ELR (cell line): ENCODE measurements around the gene ZNF609.

Experiments
- DNase-seq: peaks from one replicate; pipeline ENCODE4 v3.0.0-alpha.2; 2015; ENCODE audit warnings: low read depth

ZNF609 gene

GRCh38 chr15:64656508-64656907 lies 196.1 kb downstream of the ZNF609 start:
- no peak for DNase-seq

GRCh38 chr15:64665179-64665578 lies 204.8 kb downstream of the ZNF609 start:
- no peak for DNase-seq

- DNase-seq: peak; percentile 53
Measured at GRCh38 chr15:64667736-64668161, 207.4 kb downstream of the ZNF609 start.

DNA sequence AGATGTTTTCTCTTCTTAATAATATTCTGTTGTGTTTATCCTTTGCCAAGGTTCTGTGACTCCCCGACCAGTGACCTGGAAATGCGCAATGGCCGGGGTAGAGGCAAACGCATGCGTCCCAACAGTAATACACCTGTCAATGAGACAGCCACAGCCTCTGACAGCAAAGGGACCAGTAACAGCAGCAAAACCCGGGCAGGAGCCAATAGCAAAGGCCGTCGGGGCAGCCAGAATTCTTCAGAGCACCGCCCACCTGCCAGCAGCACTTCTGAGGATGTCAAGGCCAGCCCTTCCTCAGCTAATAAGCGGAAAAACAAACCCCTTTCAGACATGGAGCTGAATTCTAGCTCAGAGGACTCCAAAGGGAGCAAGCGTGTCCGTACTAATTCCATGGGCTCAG lies 213.5 kb downstream of the ZNF609 start:
- DNase-seq: no peak

DNA sequence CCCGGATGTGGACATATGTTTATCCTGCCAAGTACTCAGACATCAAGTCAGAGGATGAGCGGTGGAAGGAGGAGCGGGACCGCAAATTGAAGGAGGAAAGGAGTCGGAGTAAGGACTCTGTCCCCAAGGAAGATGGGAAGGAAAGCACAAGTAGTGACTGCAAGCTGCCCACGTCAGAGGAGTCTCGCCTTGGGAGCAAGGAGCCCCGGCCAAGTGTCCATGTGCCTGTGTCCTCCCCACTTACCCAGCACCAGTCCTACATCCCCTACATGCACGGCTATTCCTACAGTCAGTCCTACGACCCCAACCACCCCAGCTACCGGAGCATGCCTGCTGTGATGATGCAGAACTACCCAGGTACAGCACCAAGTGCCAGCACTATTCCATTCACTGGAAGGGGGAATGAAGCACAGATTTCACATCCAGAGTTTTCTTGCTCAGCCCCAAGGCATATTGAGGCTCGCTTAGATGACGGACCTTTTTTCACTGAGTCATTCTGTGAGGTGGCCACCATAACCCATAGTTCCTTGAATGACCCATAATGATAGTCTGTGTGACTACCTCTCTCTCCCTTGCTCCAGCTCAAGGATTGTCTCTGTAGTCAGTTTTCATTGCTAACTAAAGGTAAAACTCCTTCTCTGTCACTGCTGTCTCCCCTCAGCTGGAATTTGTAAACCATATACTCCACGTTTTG lies 217.9 kb downstream of the ZNF609 start:
- peak; percentile 70 for DNase-seq

DNA sequence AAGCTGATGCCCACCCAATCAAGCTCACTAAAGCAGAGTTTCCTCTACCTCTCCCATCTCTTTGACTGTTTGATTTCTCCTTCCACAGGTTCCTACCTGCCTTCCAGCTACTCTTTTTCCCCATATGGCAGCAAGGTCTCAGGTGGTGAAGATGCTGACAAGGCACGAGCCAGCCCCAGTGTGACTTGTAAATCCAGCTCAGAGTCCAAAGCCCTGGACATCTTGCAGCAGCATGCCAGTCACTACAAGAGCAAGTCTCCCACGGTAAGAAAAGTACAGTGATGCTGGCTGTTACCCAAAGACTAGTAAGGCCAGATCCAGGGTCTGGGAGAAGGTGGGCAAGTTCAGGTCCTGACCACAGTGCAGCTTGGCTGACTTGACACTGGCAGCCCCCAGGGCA lies 219.7 kb downstream of the ZNF609 start:
- DNase-seq: no peak

GRCh38 chr15:64681424-64682024 lies 221.1 kb downstream of the ZNF609 start:
- peak; percentile 70 for DNase-seq

GRCh38 chr15:64682255-64682654 lies 221.9 kb downstream of the ZNF609 start:
- DNase-seq: no peak

DNA sequence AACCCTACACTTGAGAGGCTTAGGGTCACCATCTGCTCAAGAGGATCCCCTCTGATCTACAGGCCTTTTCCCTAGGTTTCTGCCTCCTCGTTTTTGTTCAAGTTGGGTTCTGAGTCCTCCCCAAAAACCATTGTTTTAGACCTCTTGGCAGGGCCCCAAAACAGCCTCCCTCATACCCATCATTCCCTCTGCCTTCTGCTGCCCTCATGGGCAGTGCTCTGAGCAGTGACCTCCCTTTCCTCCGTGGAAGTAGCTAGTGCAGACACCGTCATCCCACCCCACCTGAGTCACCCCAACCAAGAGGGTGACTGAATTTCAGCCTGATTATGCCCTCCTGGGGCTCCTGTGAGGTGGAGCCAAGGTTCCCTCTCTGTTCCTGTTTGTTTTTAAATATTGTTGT lies 223.0 kb downstream of the ZNF609 start:
- DNase-seq: no peak

- DNase-seq: no peak
Measured at GRCh38 chr15:64685230-64685888, 225.0 kb downstream of the ZNF609 start.

DNA sequence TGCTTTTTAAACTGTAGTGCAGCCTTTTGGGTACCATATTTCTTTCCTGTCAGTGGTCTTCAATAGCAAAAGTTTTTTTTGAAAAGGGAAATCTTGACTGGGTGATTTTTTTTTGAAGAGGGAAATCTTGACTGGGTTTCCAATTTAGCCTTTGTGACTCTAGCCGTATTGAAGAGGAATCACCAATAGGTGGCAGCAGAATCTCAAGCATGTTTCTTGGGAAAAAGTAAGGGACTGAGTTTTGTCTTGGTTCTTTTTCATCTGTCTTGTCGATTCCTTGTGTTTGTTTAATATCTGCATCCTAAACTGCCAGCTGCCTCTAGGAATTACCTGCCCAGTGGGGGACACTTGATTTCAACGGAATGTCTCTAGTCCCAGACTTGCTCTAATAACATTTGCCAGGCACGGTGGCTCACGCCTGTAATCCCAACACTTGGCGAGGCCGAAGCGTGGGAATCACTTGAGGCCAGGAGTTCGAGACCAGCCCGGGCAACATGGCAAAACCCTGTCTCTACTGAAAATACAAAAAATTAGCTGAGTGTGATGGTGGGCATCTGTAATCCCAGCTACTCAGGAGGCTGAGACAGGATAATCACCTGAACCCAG lies 225.9 kb downstream of the ZNF609 start:
- DNase-seq: peak; percentile 65

GRCh38 chr15:64687172-64687571 lies 226.8 kb downstream of the ZNF609 start:
- no peak for DNase-seq

DNA sequence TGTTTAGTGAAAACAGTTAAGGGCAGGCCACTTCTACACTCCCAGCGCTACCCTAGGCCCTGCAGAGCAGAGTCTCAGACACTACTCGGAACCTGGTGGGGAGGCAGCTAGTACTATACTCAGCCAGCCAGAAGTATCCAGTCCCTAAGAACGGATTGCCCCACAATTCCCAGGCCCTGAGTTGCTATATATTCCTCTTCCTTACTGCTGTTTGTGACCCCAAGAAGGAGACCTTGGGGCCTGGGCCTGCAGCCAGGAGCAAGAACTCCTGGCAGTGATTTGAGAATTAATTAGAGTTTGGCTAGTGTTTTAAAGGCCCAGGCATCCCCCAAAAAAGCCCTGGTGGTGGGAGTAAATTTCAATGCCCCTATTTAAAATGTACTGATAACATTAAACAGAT lies 227.3 kb downstream of the ZNF609 start:
- DNase-seq: no peak

DNA sequence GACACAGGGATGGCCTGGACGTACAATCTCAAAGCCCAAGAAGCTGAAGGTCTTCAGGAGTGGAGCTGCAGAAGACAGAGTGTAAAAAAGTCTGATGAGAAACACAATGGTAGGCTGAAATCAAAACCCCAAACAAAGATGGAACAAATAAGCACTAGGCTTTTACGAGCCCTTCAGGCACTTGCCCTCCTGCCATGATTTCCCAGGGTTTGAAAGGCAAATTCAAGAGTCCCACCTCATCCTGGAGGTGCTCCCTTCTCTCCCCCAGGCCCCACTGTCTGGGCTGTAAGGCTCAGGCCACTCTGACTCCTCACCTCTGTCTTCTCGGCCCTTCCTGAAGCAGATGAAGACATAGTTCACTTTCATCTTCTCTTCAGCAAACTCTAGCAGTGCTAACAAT lies 228.4 kb downstream of the ZNF609 start:
- no peak for DNase-seq

DNA sequence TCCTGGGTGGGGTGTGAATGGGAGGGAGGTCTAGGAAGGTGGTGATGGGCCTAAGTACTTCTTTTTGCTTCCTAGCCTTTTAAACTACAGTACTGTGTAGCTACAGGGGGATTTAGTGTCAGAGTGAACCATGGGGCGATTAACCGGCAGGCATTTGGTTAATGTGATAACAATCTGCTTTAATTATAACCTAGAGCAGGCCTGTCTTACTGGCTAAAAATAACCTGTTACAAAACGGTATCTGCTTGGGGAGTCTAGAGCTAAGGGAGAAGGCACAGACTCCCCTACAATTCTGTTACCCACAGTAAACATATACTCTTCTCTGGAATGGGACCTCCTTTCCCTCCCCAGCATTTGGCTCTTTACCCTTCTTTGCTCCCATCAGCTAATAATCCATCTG lies 229.6 kb downstream of the ZNF609 start:
- no peak for DNase-seq

DNA sequence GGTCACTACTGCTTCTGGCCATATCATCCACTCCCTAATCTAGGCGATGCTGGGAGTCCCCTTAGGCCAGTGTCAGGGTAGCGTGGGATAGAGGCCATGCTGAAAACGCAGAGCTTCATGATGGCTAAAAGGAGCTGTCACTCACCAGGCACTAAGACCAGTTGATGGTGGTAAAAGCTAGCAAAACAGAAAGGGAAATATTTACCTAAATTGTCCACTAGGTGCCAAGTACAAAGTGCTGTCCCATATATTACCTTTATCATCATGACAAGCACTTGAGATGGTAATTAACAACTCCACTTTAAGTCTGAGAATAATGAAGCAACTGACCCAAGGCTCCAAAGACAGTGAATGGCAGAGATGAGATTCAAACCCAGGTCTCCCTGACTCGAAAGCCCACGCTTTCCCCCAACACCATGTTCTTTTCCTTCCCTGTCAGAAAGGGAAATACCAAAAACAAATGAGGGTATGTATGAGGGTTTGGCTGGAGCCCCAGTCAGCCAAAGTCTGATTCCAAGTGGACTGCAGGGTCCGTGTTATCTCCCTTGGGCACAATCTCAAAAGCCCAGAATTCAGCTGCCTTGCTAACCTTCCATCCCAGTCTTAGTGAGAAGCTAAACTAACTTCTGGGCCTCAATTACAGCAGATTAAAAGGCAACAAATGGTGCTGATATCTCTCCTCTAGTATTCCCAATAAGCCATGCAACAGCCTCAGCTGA lies 230.4 kb downstream of the ZNF609 start:
- no peak for DNase-seq

GRCh38 chr15:64691896-64692565 lies 231.7 kb downstream of the ZNF609 start:
- no peak for DNase-seq

GRCh38 chr15:64693134-64693533 lies 232.8 kb downstream of the ZNF609 start:
- peak; percentile 47 for DNase-seq

GRCh38 chr15:64694816-64695215 lies 234.4 kb downstream of the ZNF609 start:
- DNase-seq: no peak

DNA sequence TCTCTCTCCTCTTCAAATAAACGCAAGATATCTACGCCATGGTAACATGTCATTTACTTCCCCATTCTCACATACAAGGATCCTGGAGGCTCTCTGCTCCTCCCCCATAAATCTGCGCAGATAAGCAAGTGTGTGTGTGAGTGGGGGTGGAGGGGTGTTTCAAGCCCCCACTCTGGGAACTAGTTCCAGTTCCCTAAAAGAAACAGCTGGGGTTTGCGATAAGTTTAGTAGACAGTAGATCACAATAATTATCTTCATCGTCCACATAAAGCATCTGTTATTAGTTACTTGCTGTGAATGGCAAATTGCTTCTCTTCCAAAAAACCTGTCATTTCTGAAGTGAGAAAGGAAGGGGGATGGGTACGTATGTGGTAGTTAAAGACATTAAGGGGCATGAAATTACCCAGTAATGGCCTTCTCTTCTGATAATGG lies 235.2 kb downstream of the ZNF609 start:
- no peak for DNase-seq

- no peak for DNase-seq
Measured at GRCh38 chr15:64696481-64696880, 236.1 kb downstream of the ZNF609 start.

DNA sequence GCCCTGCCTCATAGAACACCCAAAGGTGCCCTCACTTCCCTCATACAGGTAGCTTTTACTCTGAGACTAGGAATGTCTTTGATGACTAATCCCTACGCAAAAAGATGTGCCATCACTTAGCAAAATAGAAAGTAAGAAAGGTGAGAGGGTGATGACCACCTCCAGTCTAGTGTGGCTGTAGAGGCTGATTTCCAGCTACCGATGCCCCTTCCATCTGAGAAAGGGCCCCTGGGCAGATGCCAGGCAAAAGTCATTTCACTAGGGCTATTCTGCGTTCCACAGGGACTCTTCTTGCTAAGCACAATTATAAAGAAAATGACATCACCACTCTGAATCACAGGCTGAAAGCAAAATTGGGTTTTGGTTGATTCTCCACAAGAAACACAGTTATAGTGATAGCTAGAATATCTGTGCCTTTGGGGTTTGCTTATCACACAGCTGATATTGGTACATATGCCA lies 237.6 kb downstream of the ZNF609 start:
- peak; percentile 31 for DNase-seq
